Activated T-cell treated with anti-CD3 and anti-CD28 coated beads, Interleukin-2, amount 50 U/mL, for 48 hours (primary cell): ENCODE data around the gene ARHGAP6.
"Not testable (repeated sequence)": the region's sequence is repeated elsewhere in the genome, so short reads cannot be mapped to it uniquely, and the experiment has no call there.

Experiments
- DNase-seq, 2 experiments: peaks; one replicate each; pipeline ENCODE4 v3.0.0-alpha.2; 2020

Gene ARHGAP6

DNA sequence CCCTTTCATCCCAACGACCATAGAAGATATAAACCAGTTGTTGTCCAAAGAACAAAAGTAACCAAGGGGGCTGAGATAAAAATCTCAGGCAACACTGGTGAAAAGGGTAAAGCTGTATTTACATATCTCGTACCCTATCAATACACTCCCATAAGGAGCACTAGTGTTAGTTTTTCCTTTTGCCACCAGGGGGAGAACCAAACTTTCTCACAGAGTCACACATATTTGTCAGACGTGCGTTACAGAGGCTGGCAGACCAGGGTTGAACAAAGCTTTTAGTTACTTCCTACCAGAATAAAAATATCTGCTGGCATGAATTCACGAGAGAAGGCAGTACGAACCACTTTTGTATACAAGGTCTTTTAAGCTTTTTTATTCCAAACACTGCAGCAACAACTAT is 284.3 kb downstream of the ARHGAP6 start:
- DNase-seq = peak in 1 of 2 experiments; percentile 18

DNA sequence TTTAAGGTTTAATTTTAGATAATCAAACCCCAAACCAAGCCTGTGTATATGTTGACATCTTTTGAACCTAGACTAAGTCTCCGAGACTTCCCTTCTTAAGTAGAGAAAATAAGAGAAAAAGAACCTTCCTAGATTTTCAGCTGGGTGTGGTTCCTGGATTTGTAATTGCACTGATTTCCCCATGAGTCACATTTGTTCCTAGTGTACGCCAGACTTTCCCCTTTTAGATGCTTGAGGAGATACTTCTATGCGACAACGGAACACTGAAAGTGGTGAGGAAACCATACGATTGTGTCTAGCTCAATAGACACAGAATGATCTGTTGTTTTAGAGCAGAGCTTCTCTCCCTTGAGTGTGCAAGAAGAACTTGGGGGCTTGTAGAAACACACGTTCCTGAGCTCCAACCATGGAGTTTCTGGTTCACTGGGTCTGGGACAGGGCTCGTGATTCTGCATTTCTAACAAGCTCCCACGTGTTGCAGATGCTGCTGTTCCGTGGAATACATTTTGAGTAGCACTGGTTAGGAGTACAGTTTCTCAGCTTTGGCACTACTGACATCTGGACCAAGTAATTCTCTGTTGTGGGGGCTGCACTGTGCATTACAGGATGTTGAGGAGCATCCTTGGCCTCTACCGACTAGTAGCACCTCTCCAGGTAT is 285.4 kb downstream of the ARHGAP6 start:
- DNase-seq = no peak

DNA sequence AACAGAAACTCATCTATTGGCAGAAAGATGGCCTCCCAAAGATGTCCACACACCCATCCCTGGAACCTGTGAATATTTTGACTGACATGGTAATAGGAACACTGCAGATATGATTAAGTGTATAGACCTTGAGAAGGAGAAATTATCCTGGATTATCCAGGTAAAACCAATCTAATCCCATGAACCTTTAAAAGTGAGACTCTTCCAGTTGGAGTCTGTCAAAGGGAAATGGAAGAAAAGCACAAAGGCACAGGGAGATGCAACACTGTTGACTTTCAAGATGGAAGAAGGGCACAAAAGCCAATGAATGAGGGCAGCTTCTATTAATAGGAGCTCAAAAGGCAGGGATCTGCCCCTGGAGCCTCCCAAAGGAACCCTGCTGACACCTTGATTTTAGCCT is 289.6 kb downstream of the ARHGAP6 start:
- DNase-seq = no peak

DNA sequence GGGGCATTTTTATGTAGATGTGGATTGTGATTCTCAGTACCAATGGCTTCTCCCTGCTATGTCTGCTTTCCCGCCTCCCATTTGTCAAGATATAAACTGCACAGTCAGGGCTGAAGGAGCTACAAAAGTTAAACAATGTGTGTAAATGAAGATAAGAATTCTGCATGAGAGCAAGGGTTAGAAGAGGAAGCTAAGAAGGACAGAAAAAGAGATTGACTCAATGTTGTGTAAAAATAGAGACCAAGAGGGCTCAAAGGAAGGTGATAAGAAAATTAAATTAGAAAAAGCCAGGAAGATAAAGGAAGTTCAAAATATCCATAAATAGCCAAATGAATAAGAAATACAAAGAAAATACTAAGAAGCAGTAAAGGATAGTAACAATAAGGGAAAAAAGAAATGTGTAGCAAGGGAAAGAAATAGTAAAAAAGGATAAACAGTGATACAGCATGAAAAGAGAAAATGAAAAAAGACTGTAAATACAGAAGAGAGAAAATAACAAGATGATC is 290.1 kb downstream of the ARHGAP6 start:
- DNase-seq = no peak

DNA sequence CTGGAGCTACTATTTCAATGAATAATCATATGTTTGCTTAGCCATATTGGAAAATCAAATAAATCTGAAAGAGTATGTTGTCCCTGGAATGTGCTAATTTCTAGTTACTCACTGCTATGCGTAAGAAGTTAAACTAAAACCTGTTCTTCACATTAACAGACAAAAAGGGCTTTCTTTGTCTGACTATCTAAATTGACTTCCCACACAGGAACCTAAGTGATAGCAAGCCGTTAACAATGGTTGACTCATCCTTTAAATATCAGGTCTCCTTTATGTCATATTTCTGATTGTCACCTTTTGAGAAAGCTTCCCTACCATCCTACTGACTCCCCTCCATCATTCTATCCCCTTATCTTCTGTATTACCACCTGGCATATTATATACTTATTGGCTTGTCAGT is 291.1 kb downstream of the ARHGAP6 start:
- DNase-seq = no peak

DNA sequence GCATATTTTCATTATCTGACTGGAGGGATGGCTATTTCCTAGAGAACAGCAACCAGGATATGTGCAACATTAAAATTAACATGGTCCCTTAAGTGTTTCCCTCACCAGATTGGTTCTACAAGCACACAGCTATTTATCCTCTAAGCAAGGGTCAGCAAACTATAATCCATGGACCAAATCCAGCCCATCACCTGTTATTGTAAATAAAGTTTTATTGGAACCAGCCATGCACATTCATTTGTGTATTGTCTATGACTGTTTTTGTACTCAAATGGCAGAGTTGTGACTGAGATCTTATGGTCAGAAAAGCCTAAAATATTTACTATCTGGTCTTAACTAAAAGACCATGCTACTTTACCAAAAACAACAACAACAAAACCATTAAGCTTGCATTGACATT is 294.6 kb downstream of the ARHGAP6 start:
- DNase-seq = no peak

DNA sequence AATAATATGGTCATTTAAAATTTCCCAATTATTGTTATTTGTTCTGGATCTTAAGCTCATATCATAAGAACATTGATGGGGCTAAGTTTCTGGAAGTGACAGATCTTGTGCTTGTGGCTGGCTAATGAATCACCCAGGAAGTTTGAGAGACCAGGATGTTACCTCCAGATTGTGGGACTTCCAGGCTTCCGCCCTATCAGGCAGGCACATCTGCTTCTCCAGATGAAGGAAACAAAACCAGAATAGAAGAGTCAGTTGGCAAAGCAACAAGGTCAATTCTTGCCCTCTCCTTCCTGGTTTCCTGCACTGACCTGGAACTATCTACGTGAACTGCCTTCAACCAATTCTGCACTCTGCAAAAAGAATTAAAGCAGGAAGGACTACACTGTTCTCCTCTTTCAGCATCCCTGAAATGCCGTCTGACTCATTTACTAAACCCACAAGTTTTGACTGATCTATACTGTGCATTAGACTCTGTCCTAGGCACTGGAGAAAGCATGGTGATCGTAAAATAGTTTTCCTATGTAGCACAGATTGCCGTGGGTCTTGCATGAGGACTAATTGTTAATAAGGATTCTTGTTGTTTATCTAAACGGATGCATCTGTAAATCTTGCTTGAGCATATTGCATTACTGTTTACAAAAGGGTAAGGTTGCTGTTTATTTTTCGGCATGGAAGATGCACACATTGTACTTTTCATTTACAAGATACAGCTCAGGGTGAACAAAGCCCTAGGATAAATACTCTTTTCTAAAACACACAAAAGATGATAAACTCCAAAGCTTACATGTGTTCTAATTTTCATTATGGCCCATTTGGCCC is 297.9 kb downstream of the ARHGAP6 start:
- DNase-seq = no peak

DNA sequence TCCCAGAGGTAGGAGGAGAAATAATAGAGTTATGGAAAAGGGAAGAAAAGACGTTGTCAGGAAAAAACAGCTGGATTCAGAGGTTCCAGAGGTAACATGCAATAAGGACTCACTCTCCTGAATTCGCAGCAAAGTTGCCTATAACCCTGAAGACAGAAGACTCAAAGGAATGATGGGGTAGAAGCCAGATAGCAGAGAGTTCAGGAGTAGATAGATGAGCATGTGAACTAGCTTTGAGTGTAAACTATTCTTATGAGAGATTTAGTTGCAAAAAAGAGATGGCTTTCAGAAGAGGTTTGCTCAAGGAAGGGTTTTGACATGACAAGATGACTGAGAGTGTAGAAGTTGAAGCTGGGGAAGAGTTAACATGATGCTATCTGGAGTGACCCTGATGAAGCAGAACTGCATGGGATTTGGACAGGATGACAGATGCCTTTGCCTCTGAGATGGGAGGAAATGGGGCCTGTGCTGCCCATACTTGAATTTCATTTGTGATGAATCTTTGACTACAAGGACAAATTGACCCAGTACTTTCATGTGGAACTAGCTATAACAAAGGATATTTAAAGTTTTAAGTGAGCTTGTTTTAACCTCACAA is 298.6 kb downstream of the ARHGAP6 start:
- DNase-seq = no peak

DNA sequence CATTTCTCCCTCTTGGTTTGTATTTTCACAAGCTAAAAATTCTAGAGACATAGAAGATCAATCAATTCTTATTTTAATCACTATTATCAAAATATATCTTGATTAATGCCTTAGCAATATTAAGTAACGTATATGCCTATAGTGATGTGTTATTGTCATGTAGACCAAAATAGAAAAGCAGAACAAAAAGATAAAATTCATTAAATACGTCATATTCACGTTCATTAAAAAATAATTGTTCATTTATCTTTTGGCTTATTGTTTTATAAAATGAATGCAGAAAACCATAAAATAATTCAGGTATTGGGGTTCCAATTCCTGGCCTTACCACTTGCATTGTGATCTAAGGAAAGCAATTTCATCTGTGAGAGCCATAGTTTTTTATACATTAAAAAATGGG is 300.3 kb downstream of the ARHGAP6 start:
- no peak for DNase-seq

DNA sequence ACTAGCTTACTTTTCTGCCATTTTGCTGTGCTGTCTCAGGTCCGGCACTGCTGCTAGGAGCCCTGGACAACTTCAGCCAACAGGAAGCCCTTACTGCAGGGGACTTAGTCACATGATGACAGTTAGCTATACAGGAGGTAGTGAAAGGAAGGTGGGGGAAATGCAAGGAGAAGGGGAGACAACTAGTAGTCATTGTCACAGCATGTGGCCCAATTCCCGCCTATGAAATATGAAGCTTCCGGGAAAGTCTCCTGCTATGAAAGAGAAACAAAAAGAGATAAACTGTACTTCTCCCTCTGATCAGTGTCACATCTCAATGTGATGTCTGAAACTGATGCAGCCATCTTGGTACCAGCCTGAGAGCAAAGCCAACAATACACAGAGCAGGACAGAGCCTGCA is 300.9 kb downstream of the ARHGAP6 start:
- DNase-seq = no peak

DNA sequence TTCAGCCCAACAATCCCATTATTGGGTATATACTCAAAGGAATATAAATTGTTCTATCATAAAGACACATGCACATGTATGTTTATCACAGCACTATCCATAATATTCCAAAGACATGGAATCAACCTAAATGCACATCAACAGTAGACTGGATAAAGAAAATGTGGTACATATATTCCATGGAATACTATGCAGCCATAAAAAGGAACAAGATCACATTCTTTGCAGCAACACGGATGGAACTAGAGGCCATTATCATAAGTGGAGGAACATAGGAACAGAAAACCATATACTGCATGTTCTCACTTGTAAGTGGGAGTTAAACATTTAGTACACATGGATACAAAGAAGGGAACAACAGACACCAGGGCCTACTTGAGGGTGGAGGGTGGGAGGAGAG is 301.9 kb downstream of the ARHGAP6 start:
- DNase-seq = not testable (repeated sequence)

DNA sequence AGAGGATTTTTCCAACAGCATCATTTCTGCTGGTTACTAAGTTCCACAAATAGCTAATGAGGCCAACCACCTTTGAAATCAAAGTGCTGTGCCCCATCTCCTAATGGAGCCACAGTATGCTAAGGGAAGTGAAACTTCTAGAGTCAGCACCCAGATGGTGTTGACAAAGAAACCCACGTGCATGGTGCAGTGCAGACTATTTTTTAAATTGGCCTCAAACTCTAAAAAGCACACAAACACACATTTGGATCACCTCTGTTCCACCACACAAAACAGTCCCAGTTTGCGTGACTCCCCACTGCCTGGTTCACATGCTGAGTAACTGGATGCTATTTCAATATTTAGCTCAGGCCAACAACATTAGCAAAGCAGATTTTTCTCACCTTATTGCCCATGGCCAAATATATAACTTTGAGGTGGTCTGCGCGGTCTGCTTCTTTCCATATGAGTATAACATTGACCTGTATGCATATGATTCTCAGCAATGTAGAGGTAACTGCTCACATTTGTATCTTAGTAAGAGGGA is 302.6 kb downstream of the ARHGAP6 start:
- DNase-seq = no peak

DNA sequence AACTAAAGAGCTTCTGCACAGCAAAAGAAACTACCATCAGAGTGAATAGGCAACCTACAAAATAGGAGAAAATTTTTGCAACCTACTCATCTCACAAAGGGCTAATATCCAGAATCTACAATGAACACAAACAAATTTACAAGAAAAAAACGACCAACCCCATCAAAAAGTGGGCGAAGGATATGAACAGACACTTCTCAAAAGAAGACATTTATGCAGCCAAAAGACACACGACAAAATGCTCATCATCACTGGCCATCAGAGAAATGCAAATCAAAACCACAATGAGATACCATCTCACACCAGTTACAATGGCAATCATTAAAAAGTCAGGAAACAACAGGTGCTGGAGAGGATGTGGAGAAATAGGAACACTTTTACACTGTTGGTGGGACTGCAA is 304.1 kb downstream of the ARHGAP6 start:
- DNase-seq = not testable (repeated sequence)

DNA sequence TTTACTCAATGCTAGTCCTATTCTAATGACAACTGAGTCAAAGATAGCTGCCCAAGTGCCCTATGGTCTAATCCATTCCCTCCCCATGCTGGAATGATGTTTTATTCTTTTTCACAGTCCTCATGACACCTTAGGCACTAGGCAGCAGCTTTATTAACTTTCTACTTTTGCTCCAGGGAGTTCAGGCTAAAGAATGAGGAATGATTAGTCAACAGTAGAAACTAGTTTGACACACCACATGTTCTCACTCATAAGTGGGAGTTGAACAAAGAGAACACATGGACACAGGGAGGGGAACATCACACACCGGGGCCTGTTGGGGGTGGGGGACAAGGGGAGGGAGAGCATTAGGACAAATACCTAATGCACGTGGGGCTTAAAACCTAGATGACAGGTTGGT is 309.8 kb downstream of the ARHGAP6 start:
- not testable (repeated sequence) for DNase-seq

DNA sequence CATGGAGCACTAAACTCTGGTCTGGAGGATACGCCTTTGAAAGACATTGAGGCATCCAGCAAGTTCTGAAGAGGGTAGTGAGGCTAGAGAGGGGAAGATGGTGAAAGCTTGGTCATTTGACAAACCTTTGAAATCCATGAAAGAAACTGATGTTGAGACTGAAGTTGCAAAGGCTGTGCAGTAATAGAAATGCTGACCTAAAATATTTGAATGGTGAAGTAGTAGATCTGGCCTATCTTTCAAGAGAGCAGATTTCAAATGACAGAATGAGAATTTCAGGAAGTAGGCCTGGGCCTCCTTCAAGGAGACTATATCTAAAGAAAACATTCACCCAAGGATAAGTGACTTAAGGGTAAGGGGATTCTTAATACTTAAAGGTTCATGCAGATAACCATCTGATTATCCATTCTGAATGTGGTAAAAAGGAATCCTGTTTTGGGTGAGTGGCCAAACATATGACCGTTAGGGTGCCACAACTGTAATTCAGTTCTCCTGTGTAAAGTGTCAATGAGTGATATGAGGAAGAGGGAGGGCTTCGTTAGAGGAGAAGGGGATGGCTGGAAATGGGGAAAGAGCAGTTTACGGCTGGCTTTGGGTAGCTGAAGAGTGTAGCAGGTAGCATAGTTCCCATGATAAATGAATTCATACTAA is 310.3 kb downstream of the ARHGAP6 start:
- no peak for DNase-seq

DNA sequence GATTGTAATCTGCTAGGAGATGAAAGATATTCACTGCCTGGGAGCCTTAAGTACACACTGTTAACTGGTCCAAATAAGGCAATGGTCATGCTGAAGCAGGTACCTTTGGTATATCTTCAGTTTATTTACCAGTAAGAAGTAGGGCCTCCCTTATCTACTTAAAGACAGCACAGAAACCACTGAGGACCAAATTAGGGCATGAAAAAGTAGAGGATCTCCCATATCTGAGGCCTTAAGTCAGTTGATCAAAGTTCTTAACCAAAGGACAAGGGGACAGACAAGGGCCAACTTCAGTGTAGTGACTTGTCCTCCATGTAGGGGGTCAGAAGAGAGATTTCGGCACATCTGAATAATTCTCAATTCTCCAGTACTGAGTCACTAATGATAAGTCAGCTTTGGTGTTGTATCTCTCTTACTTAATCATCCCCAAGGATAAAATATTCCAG is 313.4 kb downstream of the ARHGAP6 start:
- no peak for DNase-seq

DNA sequence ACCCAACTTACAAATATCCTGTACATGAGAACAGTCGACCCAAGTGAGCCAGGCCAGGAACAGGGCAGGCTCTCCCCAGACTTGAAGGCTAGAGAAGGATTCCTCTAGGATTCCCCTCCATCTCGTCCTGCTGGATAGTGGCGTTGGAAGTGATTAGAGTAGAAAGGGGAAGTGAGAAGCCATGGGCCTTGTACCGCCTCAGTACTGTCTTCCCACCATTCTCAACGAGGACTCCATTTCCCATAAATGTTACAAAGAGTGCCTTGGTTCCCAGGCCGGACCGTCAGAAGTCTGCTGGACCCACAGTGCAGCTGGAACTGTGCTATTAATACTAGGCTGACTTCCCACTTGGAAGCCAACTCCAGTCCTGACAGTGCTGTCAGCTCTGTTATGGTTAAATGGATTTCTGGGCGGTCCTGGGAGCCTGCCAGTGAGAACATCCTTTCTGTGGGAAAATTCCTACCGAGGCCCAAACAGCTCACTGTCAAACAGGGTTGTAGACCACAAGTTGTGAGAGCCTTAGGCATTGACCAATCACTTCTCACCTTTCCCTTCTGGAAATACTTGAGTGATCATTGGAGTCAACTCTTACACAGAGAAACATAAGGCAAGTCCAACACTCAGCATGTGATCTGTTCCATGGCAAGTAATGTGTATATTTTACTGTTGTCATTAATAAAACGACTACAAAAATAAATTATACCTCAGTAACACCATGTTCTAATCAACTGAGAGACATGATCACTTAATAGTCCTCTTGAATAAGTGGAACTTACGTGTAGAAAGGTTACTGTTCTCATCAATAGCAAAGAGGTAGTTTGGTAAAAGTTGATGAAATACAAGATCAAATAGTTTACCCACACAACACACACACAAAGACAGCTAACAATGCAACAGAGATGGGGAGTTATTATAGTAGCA is 314.1 kb downstream of the ARHGAP6 start:
- DNase-seq = no peak

DNA sequence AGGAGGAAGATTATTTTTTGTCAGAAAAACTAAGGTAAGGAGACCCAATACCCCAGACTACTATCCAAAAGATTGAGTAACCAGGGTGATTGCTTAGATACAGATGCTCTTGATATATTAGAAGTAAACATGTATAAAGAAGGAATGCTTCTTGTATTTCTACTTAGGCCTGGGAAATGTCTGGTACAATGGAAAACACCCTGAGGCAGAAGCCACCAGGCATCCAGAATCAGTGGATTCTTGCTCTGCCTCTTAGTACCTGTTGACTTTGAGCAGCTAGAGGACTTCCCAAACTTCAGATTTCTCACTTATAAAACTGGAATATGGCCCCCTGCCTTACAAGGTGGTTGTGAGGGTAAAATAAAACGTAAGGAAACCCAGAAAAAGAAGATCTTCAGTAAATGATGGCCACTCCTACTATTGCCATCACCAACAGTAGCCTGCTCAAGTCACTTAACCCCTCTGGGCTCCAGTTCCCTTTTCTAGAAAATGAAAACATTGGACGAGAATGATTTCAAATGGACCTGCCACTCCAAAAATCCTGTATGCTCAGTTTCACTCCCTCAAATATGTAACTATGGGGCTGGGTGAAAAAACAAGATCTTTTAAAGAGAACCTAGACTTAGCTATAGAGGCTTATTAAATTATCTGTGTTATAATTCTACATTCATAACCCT is 315.9 kb downstream of the ARHGAP6 start:
- DNase-seq = no peak

DNA sequence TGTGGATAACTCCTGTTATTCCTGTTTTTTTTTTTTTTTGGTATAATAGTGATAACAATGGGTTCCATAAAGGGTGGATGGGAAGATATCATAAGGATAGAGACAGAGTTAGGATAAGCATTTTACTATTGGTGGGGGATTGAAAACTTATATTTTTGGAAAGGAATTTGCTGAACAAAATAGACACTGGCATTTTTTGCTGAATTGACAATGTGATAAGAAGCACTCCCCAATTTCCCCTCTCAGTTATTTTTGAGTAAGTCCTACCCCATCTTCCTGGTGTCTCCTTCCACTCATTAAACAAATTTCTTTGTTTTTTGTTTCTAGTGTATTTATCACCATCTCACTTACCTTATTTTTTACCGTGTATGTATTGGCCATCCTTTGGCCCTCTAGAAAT is 316.7 kb downstream of the ARHGAP6 start:
- DNase-seq = no peak

DNA sequence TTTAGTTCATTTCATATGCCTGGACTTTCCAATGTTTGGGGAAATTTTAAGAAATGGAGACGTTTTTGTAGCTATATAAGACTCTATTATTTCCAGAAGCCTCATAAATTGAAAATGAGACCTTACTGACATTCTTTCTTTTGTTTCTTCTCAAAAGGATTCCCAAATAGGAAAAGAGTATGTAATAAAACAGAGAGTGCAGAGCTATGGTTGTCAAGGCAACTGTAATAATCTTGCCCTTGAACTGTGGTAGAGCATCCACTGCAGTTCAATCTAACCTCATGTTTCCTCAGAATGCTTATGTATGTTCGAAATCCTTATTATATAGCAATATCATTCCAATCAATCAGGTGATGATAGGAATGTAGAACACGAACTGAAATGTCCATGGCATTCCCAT is 318.4 kb downstream of the ARHGAP6 start:
- DNase-seq = no peak

DNA sequence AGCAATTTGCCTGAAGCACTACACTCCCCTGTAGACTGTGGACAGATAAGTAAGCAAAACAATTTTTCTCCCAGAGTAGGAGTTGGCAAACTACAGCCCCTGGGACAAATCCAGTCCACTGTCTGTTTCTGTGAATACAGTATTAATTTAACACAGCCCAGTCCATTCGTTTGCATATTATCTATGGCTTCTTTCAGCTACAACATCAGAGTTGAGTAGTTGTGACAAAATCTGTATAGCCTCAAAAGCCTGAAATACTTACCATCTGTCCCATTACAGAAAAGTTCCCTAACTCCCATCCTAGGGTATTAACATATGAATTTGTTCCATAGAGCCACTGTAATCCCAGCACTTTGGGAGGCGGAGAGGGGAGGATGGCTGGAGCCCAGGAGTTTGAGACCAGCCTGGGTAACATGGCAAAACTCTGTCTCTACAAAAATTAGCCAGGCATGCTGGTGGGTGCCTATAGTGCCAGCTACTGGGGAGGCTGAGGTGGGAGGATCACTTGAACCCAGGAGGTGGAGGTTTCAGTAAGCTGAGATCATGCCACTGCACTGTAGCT is 319.5 kb downstream of the ARHGAP6 start:
- DNase-seq = no peak
